Measurements from ENCODE around the gene PLXNA4. TPM values are rescaled to one million over a fixed set of nuclear protein-coding genes. Genes with fewer than 3 reads are reported as not detected.

PLXNA4 gene
- total RNA-seq, 1 experiment from 2014 or later = not detected

GRCh38 chr7:132125096-132125495 is 451.2 kb downstream of the PLXNA4 start:
- DNase-seq (ENCODE audit: low read depth, low spot score) = no peak
- CTCF ChIA-PET = no interaction called here
- TF ChIP-seq SP1 (IDR thresholded peaks at IDR 0.05; ENCODE audit: low read depth) = no peak
- TF ChIP-seq RAD21 (IDR thresholded peaks at IDR 0.05; ENCODE audit: low read depth) = no peak
- TF ChIP-seq FOSL1 (IDR thresholded peaks at IDR 0.05; ENCODE audit: low read depth) = no peak
- no peak for TF ChIP-seq EGR1 (IDR thresholded peaks at IDR 0.05; ENCODE audit: low read depth)
- TF ChIP-seq TCF7L2 (IDR thresholded peaks at IDR 0.05; ENCODE audit: borderline replicate concordance, extremely low read depth, insufficient read depth, insufficient read length) = no peak
- TF ChIP-seq EZH2 (IDR thresholded peaks at IDR 0.05) = no peak
- TF ChIP-seq CBX3 (IDR thresholded peaks at IDR 0.05; ENCODE audit: low read depth) = no peak
- TF ChIP-seq, protein P1, sequence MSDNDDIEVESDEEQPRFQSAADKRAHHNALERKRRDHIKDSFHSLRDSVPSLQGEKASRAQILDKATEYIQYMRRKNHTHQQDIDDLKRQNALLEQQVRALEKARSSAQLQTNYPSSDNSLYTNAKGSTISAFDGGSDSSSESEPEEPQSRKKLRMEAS (IDR thresholded peaks at IDR 0.05) = no peak
- H3K4me2 ChIP-seq (ENCODE audit: low read length) = no peak overlapping the region
- ATAC-seq = no peak
- H3K36me3 ChIP-seq (ENCODE audit: control insufficient read depth in 1 of 2, insufficient read depth in 2 of 2, low read length in 2 of 2) = no peaks in the 10 kb centered on the region
- H3K4me1 ChIP-seq (ENCODE audit: control insufficient read depth in 1 of 2, insufficient read depth in 2 of 2, low read length in 2 of 2) = no peaks in the 10 kb centered on the region
- no TSS peak for BruUV-seq (replicated peaks)
- H3K9ac ChIP-seq (ENCODE audit: low read length) = no peak overlapping the region
- H2AFZ ChIP-seq (ENCODE audit: low read depth, low read length, poor library complexity, severe bottlenecking) = no peak overlapping the region
- no peak overlapping the region for H3K4me3 ChIP-seq (replicated peaks in 1 of 2; ENCODE audit: low read depth in 1 of 2, low read length in 2 of 2)
- intact Hi-C loops (cut with micrococcal nuclease) = no loop called here
- H3K27me3 ChIP-seq (ENCODE audit: insufficient read depth, low read length) = peaks cover 43% of the 10 kb centered on the region; the same call in 1 of the 2 replicates
- no peaks in the 10 kb centered on the region for H3K9me3 ChIP-seq (ENCODE audit: control insufficient read depth in 1 of 2, insufficient read depth in 1 of 2, low read depth in 1 of 2, low read length in 2 of 2)
- POLR2A ChIA-PET = no interaction called here
- RAD21 ChIA-PET (ENCODE audit: low non-redundant PET in 1 of 2, low total read pairs in 2 of 2, uncharacterized antibody in 2 of 2, unreplicated experiment in 2 of 2) = no interaction called here
- H3K79me2 ChIP-seq (ENCODE audit: insufficient read depth, low read length) = no peaks in the 10 kb centered on the region
- no peaks in the 10 kb centered on the region for H4K20me1 ChIP-seq (ENCODE audit: insufficient read depth)
- no peaks in the 10 kb centered on the region for H3K9me2 ChIP-seq (ENCODE audit: insufficient read depth)
- no peak overlapping the region for H3K27ac ChIP-seq (ENCODE audit: low read depth, low read length)

DNA sequence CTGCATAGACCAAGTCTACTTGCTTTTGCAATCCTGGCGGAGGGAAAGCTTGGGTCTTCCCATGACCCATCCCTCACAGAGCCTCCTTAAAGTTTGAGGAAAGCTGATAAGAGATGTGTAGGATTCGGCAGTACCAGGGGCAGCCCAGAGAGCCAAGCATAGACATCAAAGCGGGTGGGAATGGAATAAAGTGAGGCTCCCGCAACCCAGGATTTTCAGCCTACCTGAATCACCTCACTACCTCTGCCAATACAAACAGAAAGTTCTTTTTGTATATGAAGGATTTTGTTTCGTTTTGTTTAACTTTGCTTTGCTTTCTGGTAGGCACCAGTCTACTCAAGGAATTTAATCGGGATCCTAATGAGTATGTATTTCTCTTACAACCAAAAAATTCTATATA is 451.7 kb downstream of the PLXNA4 start:
- intact Hi-C loops (cut with micrococcal nuclease) = no loop called here
- H2AFZ ChIP-seq (ENCODE audit: low read depth, low read length, poor library complexity, severe bottlenecking) = no peak overlapping the region
- H3K27me3 ChIP-seq (ENCODE audit: insufficient read depth, low read length) = peaks cover 38% of the 10 kb centered on the region; the same call in 1 of the 2 replicates
- no peak overlapping the region for H3K4me2 ChIP-seq (ENCODE audit: low read length)
- no peak for DNase-seq (ENCODE audit: low read depth, low spot score)
- no peaks in the 10 kb centered on the region for H3K79me2 ChIP-seq (ENCODE audit: insufficient read depth, low read length)
- BruUV-seq (replicated peaks) = no TSS peak
- no peaks in the 10 kb centered on the region for H4K20me1 ChIP-seq (ENCODE audit: insufficient read depth)
- no peaks in the 10 kb centered on the region for H3K9me2 ChIP-seq (ENCODE audit: insufficient read depth)
- no peaks in the 10 kb centered on the region for H3K4me1 ChIP-seq (ENCODE audit: control insufficient read depth in 1 of 2, insufficient read depth in 2 of 2, low read length in 2 of 2)
- no peak overlapping the region for H3K27ac ChIP-seq (ENCODE audit: low read depth, low read length)
- H3K9me3 ChIP-seq (ENCODE audit: control insufficient read depth in 1 of 2, insufficient read depth in 1 of 2, low read depth in 1 of 2, low read length in 2 of 2) = no peaks in the 10 kb centered on the region
- ChIA-PET POLR2A (no interaction called here), CTCF (no interaction called here), RAD21 (ENCODE audit: low non-redundant PET in 1 of 2, low total read pairs in 2 of 2, uncharacterized antibody in 2 of 2, unreplicated experiment in 2 of 2) (no interaction called here)
- no peak overlapping the region for H3K4me3 ChIP-seq (replicated peaks in 1 of 2; ENCODE audit: low read depth in 1 of 2, low read length in 2 of 2)
- H3K9ac ChIP-seq (ENCODE audit: low read length) = no peak overlapping the region
- H3K36me3 ChIP-seq (ENCODE audit: control insufficient read depth in 1 of 2, insufficient read depth in 2 of 2, low read length in 2 of 2) = no peaks in the 10 kb centered on the region
- no peak for ATAC-seq
- TF ChIP-seq RAD21 (IDR thresholded peaks at IDR 0.05; ENCODE audit: low read depth) (no peak), ATF3 (IDR thresholded peaks at IDR 0.05) (no peak), EZH2 (IDR thresholded peaks at IDR 0.05) (no peak), JUND (IDR thresholded peaks at IDR 0.05) (no peak)
- TF ChIP-seq, protein P1 (IDR thresholded peaks at IDR 0.05) = no peak
